IMR-90 (cell line): Measurements from ENCODE around the gene EIF4A3. TPM values are rescaled to one million over a fixed set of nuclear protein-coding genes. Genes with fewer than 3 reads are reported as not detected.

Experiments used
- ATAC-seq: fragments of 200-7000 bp; cut with Tn5 transposase; 2 replicates; pipeline ENCODE4 v1.9.1; 2020; ENCODE audit warnings: low read depth, mild to moderate bottlenecking, moderate library complexity
- BruUV-seq: library from RNA; stranded (reverse); fragments of 400-500 nt; replicated peaks from 2 replicates; lab custom pipeline; 2021; lab: Mats Ljungman, UMichigan
- CTCF ChIA-PET: fragments of 300-600 bp; formaldehyde crosslinking; extraction: SDS; loops from one replicate; lab custom pipeline; 2021; ENCODE audit warnings: antibody characterized with exemption; lab: Yijun Ruan, JAX
- POLR2A ChIA-PET: fragments of 300-600 bp; sonication (Branson Sonifier 250); formaldehyde crosslinking; loops from one replicate; lab custom pipeline; 2022; ENCODE audit warnings: antibody characterized with exemption; ENCODE audit not compliant: unreplicated experiment; lab: Charles Lee
- DNase-seq: peaks from one replicate; pipeline ENCODE4 v3.0.0; 2013
- H2AFZ ChIP-seq: replicated peaks from 2 replicates; pipeline ENCODE3; 2013; ENCODE audit warnings: low read length, mild to moderate bottlenecking; ENCODE audit not compliant: poor library complexity
- H2AK5ac ChIP-seq: 2 replicates; pipeline ENCODE4 v1.6.1; 2013; ENCODE audit warnings: low read depth, low read length, inconsistent platforms
- H2AK9ac ChIP-seq: replicated peaks from 2 replicates; pipeline ENCODE3; 2013; ENCODE audit warnings: mild to moderate bottlenecking, low read depth, low read length, moderate library complexity; ENCODE audit not compliant: poor library complexity
- H2BK120ac ChIP-seq: 2 replicates; pipeline ENCODE4 v1.6.1; 2013; ENCODE audit warnings: low read depth, low read length, inconsistent platforms
- H2BK15ac ChIP-seq: 3 replicates; pipeline ENCODE4 v1.6.1; 2013; ENCODE audit warnings: low read depth, low read length, inconsistent platforms
- H2BK20ac ChIP-seq: 2 replicates; pipeline ENCODE4 v1.6.1; 2013; ENCODE audit warnings: low read depth, mild to moderate bottlenecking, inconsistent platforms, low read length, moderate library complexity
- H2BK5ac ChIP-seq: 2 replicates; pipeline ENCODE4 v1.6.1; 2013; ENCODE audit warnings: mild to moderate bottlenecking, low read depth, low read length, inconsistent platforms; ENCODE audit not compliant: poor library complexity, severe bottlenecking
- H3K14ac ChIP-seq: replicated peaks from 2 replicates; pipeline ENCODE4 v1.6.1; 2013; ENCODE audit warnings: low read depth, low read length, inconsistent platforms
- H3K18ac ChIP-seq: 2 replicates; pipeline ENCODE4 v1.6.1; 2013; ENCODE audit warnings: low read depth, low read length, control low read depth
- H3K23ac ChIP-seq: 2 replicates; pipeline ENCODE4 v1.6.1; 2013; ENCODE audit warnings: low read depth, low read length, inconsistent platforms
- H3K27ac ChIP-seq: 2 replicates; pipeline ENCODE4 v1.5.1; 2013; ENCODE audit warnings: mild to moderate bottlenecking, control low read depth, low read length; ENCODE audit not compliant: insufficient read depth
- H3K27me3 ChIP-seq: 2 replicates; pipeline ENCODE4 v1.6.1; 2013; ENCODE audit warnings: low read length; ENCODE audit not compliant: control insufficient read depth, insufficient read depth
- H3K36me3 ChIP-seq: 2 replicates; pipeline ENCODE4 v1.6.1; 2013; ENCODE audit warnings: low read length, mixed read lengths; ENCODE audit not compliant: control insufficient read depth, insufficient read depth
- H3K4ac ChIP-seq: 2 replicates; pipeline ENCODE4 v1.6.1; 2013; ENCODE audit warnings: low read depth, low read length, inconsistent platforms
- H3K4me1 ChIP-seq: 2 replicates; pipeline ENCODE4 v1.6.1; 2013; ENCODE audit warnings: low read length, mixed read lengths; ENCODE audit not compliant: control insufficient read depth, insufficient read depth
- H3K4me2 ChIP-seq: 2 replicates; pipeline ENCODE4 v1.6.1; 2013; ENCODE audit warnings: low read depth, mild to moderate bottlenecking, control low read depth, low read length, moderate library complexity
- H3K4me3 ChIP-seq: 2 replicates; pipeline ENCODE4 v1.5.1; 2013; ENCODE audit warnings: low read depth, mild to moderate bottlenecking, control low read depth, low read length, moderate library complexity; ENCODE audit not compliant: insufficient read depth
- H3K56ac ChIP-seq: 2 replicates; pipeline ENCODE4 v1.6.1; 2013; ENCODE audit warnings: low read length, inconsistent platforms; ENCODE audit not compliant: insufficient read depth; ENCODE audit errors: extremely low read depth
- H3K79me1 ChIP-seq, 2 experiments: 2 replicates each; pipeline ENCODE4 v1.6.1; 2013; ENCODE audit warnings: low read length in 2 of 2, inconsistent platforms in 1 of 2, low read depth in 1 of 2
- H3K9ac ChIP-seq: 2 replicates; pipeline ENCODE4 v1.6.1; 2013; ENCODE audit warnings: low read depth, low read length, control low read depth
- H3K9me1 ChIP-seq: 2 replicates; pipeline ENCODE4 v1.6.1; 2013; ENCODE audit warnings: low read length, inconsistent platforms; ENCODE audit not compliant: insufficient read depth
- H3K9me3 ChIP-seq: 2 replicates; pipeline ENCODE4 v1.6.1; 2013; ENCODE audit warnings: low read length; ENCODE audit not compliant: control insufficient read depth, insufficient read depth
- H4K20me1 ChIP-seq: 2 replicates; pipeline ENCODE4 v1.6.1; 2013; ENCODE audit warnings: low read length, inconsistent platforms; ENCODE audit not compliant: insufficient read depth
- H4K5ac ChIP-seq: 2 replicates; pipeline ENCODE4 v1.6.1; 2013; ENCODE audit warnings: mild to moderate bottlenecking, low read depth, low read length, control low read depth
- H4K8ac ChIP-seq, 2 experiments: 2 replicates each; pipeline ENCODE4 v1.6.1; 2013; ENCODE audit warnings: low read depth in 2 of 2, low read length in 2 of 2, control low read depth in 1 of 2, inconsistent platforms in 1 of 2
- H4K91ac ChIP-seq: 2 replicates; pipeline ENCODE4 v1.6.1; 2013; ENCODE audit warnings: low read depth, low read length, inconsistent platforms; ENCODE audit not compliant: insufficient read depth
- BHLHE40 ChIP-seq: fragments of 150-350 bp; IDR thresholded peaks from 2 replicates; pipeline ENCODE4 v1.6.1; 2016; ENCODE audit warnings: mild to moderate bottlenecking, low read depth, low read length
- CEBPB ChIP-seq: IDR thresholded peaks from 2 replicates; pipeline ENCODE4 v1.6.1; 2012; ENCODE audit warnings: low read depth, low read length, improper control_type of control experiment
- CHD1 ChIP-seq: IDR thresholded peaks from 2 replicates; pipeline ENCODE4 v1.6.1; 2012; ENCODE audit warnings: low read depth, low read length, improper control_type of control experiment
- FOS ChIP-seq: fragments of 150-350 bp; IDR thresholded peaks from 2 replicates; pipeline ENCODE4 v1.6.1; 2016; ENCODE audit warnings: low read depth, low read length
- MAFK ChIP-seq: IDR thresholded peaks from 2 replicates; pipeline ENCODE4 v1.6.1; 2012; ENCODE audit warnings: low read depth, low read length, improper control_type of control experiment
- MAZ ChIP-seq: IDR thresholded peaks from 2 replicates; pipeline ENCODE4 v1.6.1; 2012; ENCODE audit warnings: low read depth, mild to moderate bottlenecking, low read length, improper control_type of control experiment, moderate library complexity, borderline replicate concordance
- MXI1 ChIP-seq: IDR thresholded peaks from 2 replicates; pipeline ENCODE4 v1.6.1; 2012; ENCODE audit warnings: low read depth, mild to moderate bottlenecking, low read length, moderate library complexity, borderline replicate concordance
- NFE2L2 ChIP-seq: fragments of 150-350 bp; IDR thresholded peaks from 2 replicates; pipeline ENCODE4 v1.6.1; 2016; ENCODE audit warnings: low read depth, mild to moderate bottlenecking, low read length
- POLR2A ChIP-seq: IDR thresholded peaks from 2 replicates; pipeline ENCODE4 v1.6.1; 2012; ENCODE audit warnings: mild to moderate bottlenecking, low read depth, low read length
- RAD21 ChIP-seq: IDR thresholded peaks from 2 replicates; pipeline ENCODE4 v1.6.1; 2012; ENCODE audit warnings: low read length, improper control_type of control experiment
- RCOR1 ChIP-seq: IDR thresholded peaks from 2 replicates; pipeline ENCODE4 v1.6.1; 2012; ENCODE audit warnings: mild to moderate bottlenecking, low read length, improper control_type of control experiment; ENCODE audit not compliant: insufficient replicate concordance
- RFX5 ChIP-seq: IDR thresholded peaks from 2 replicates; pipeline ENCODE4 v1.8.0; 2012; ENCODE audit warnings: low read depth, mild to moderate bottlenecking, low read length, moderate library complexity
- SMC3 ChIP-seq: fragments of 150-350 bp; IDR thresholded peaks from 2 replicates; pipeline ENCODE4 v1.6.1; 2016; ENCODE audit warnings: low read depth, mild to moderate bottlenecking, antibody characterized with exemption, low read length, moderate library complexity
- WGBS, 2 experiments: methylation state at CpG; one replicate each; pipeline versions ENCODE4 v1.1.5 to v1.1.7; 2013; ENCODE audit warnings: missing lambda C conversion rate in 2 of 2; ENCODE audit not compliant: insufficient read length in 1 of 2; ENCODE audit errors: extremely low coverage in 2 of 2; 5-methylcytosine and 5-hydroxymethylcytosine counted together
- dilution Hi-C: fragments of 300-500 bp; cut with HindIII; formaldehyde crosslinking; loops from one replicate; pipeline ENCODE4 v1.14.3; 2018; ENCODE audit warnings: low sequenced_read_pairs; ENCODE audit not compliant: unreplicated experiment
- in situ Hi-C: fragments of 300-500 bp; cut with MboI; formaldehyde crosslinking; loops from 3 replicates; pipeline ENCODE4 v1.14.3; 2019; ENCODE audit warnings: low sequenced_read_pairs, inconsistent platforms, mixed read lengths
- intact Hi-C: fragments of 100-400 bp; cut with micrococcal nuclease; formaldehyde crosslinking; loops from 2 replicates; pipeline ENCODE4 v1.10.0; 2022
- polyA plus RNA-seq, 3 experiments: library from polyadenylated mRNA; depleted of rRNA; stranded (reverse); fragments of >200 nt; gene quantifications; 2 replicates each; pipeline ENCODE4 v1.2.3, GENCODE V29; 2012; ENCODE audit warnings: low replicate concordance in 1 of 3
- total RNA-seq: library from RNA; depleted of rRNA; stranded (reverse); fragments of >200 nt; gene quantifications from 2 replicates; pipeline ENCODE4 v1.2.3, GENCODE V29; 2012
- TF ChIP-seq, protein P1 (sequence below): conservative IDR thresholded peaks from 2 replicates; pipeline ENCODE4 v1.5.1; 2012; ENCODE audit warnings: mild to moderate bottlenecking, low read depth, low read length, improper control_type of control experiment
- TF ChIP-seq, protein P2 (sequence below): fragments of 150-350 bp; IDR thresholded peaks from 2 replicates; pipeline ENCODE4 v1.6.1; 2016; ENCODE audit warnings: low read depth, mild to moderate bottlenecking, low read length, moderate library complexity, borderline replicate concordance
- TF ChIP-seq, protein P3 (sequence below): fragments of 150-350 bp; IDR thresholded peaks from 2 replicates; pipeline ENCODE4 v1.6.1; 2017; ENCODE audit warnings: mild to moderate bottlenecking, antibody characterized with exemption, low read length, low read depth

Gene EIF4A3
- total and polyA plus RNA-seq, 2 of the 4 experiments (the other 2 are of a cell fraction): 85.3 to 97.1 TPM

DNA sequence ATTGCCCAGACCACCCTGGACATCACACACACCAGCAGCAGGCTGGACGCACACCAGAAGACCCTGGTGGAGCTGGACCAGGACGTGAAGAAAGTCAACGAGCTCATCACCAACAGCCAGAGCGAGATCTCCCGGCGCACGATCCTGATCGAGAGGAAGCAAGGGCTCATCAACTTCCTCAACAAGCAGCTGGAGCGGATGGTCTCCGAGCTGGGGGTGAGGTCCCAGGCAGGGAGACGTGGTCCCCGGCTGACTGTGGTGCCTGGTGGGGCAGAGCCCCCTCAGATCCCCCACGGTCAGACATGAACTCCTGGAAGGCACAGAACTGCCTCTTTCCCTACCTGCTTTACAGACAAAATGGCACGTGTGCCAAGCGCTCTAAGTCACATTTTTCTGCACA lies 62.2 kb downstream of the EIF4A3 start:
- Histone ChIP-seq H3K27me3 (peaks cover 7% of the 10 kb centered on the region; the same call in 1 of the 2 replicates), H3K79me1 (no peaks in the 10 kb centered on the region), H2AK9ac (no peak overlapping the region), H3K56ac (no peak overlapping the region), H2AFZ (no peak overlapping the region), H3K9me3 (no peaks in the 10 kb centered on the region), H3K27ac (no peak overlapping the region), H2BK120ac (no peak overlapping the region), H3K4ac (no peak overlapping the region), H3K9ac (no peak overlapping the region), H4K20me1 (no peaks in the 10 kb centered on the region), H3K18ac (no peak overlapping the region), H4K8ac (no peak overlapping the region), H3K9me1 (no peaks in the 10 kb centered on the region), H3K4me1 (no peaks in the 10 kb centered on the region), H3K14ac (no peak overlapping the region), H3K4me3 (no peak overlapping the region), H2BK15ac (no peak overlapping the region), H4K91ac (no peak overlapping the region), H3K4me2 (no peak overlapping the region), H2BK20ac (no peak overlapping the region), H3K36me3 (no peaks in the 10 kb centered on the region), H2BK5ac (no peak overlapping the region), H3K23ac (no peak overlapping the region), H2AK5ac (no peak overlapping the region), H4K5ac (no peak overlapping the region)
- BruUV-seq: no TSS peak
- DNase-seq (no peak), ATAC-seq (no peak)
- POLR2A ChIA-PET: no interaction called here
- intact Hi-C loops (loop anchor here (5.0 to 10.0 kb wide), 2 partner anchors 77 to 170 kb away; no protein-coding TSS in a partner anchor), dilution Hi-C loops (no loop called here), in situ Hi-C loops (no loop called here)
- TF ChIP-seq MAZ (no peak), SMC3 (no peak), NFE2L2 (no peak), CHD1 (no peak), BHLHE40 (no peak), FOS (no peak), CEBPB (no peak), RFX5 (no peak), MAFK (no peak), POLR2A (no peak), RAD21 (no peak), RCOR1 (no peak), MXI1 (no peak)
- TF ChIP-seq, protein P1, sequence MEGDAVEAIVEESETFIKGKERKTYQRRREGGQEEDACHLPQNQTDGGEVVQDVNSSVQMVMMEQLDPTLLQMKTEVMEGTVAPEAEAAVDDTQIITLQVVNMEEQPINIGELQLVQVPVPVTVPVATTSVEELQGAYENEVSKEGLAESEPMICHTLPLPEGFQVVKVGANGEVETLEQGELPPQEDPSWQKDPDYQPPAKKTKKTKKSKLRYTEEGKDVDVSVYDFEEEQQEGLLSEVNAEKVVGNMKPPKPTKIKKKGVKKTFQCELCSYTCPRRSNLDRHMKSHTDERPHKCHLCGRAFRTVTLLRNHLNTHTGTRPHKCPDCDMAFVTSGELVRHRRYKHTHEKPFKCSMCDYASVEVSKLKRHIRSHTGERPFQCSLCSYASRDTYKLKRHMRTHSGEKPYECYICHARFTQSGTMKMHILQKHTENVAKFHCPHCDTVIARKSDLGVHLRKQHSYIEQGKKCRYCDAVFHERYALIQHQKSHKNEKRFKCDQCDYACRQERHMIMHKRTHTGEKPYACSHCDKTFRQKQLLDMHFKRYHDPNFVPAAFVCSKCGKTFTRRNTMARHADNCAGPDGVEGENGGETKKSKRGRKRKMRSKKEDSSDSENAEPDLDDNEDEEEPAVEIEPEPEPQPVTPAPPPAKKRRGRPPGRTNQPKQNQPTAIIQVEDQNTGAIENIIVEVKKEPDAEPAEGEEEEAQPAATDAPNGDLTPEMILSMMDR: no peak
- TF ChIP-seq, protein P2, sequence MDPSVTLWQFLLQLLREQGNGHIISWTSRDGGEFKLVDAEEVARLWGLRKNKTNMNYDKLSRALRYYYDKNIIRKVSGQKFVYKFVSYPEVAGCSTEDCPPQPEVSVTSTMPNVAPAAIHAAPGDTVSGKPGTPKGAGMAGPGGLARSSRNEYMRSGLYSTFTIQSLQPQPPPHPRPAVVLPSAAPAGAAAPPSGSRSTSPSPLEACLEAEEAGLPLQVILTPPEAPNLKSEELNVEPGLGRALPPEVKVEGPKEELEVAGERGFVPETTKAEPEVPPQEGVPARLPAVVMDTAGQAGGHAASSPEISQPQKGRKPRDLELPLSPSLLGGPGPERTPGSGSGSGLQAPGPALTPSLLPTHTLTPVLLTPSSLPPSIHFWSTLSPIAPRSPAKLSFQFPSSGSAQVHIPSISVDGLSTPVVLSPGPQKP: no peak
- TF ChIP-seq, protein P3, sequence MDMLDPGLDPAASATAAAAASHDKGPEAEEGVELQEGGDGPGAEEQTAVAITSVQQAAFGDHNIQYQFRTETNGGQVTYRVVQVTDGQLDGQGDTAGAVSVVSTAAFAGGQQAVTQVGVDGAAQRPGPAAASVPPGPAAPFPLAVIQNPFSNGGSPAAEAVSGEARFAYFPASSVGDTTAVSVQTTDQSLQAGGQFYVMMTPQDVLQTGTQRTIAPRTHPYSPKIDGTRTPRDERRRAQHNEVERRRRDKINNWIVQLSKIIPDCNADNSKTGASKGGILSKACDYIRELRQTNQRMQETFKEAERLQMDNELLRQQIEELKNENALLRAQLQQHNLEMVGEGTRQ: no peak
- CTCF ChIA-PET: interaction anchor here (1.2 kb wide), 1 partner anchor 17 kb away, joined by 3 read pairs; the partner anchor contains the start of gene GAA
- WGBS, 2 experiments: 78% methylated on average over 5 of the region's 15 CpGs; no CpG with 5 or more reads in 1 of the 2 experiments
